ENCODE measurements around the gene TMED10.

DNA sequence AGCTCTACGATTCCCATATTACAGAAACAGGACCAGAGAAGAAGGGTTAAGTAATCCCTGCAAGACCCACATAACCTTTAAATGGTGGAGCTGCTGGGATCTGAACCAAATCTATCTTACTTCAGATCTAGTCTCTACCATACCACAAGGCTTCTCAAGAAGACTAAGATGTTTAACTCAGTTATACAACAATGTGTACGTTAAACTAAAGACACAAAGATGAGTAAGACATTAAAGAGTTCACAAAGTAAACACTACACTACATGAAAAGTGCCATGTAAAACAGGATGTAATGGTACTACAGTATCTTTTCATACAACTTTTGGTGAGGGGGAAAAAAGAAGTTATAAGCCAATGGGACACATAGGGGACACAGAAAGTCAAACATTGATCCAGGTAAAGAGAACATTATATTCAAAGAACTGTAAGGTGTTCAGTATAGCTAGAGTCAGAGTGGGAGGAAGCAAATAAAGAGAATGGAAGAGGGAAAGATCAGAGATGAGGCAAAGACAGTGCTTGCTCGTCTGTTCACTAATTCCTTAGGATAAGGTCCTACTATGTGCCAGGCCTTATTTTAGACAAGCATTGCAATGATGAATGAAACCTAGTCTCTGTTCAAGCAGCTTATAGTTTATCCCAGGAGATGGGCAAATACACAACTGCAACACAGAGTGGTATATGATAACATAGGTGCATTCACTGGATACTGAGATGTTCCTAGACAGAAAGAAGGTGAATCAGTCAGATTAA lies 7.7 kb downstream of the TMED10 start:
- TF ChIP-seq CTCF (conservative IDR thresholded peaks at IDR 0.05; ENCODE audit: low read length): no peak
- TF ChIP-seq EZH2phosphoT487 (IDR thresholded peaks at IDR 0.05; ENCODE audit: borderline replicate concordance, low read depth, low read length): no peak

Data from OCI-LY7 (cell line).